ENCODE data around the gene MIEN1.

DNA sequence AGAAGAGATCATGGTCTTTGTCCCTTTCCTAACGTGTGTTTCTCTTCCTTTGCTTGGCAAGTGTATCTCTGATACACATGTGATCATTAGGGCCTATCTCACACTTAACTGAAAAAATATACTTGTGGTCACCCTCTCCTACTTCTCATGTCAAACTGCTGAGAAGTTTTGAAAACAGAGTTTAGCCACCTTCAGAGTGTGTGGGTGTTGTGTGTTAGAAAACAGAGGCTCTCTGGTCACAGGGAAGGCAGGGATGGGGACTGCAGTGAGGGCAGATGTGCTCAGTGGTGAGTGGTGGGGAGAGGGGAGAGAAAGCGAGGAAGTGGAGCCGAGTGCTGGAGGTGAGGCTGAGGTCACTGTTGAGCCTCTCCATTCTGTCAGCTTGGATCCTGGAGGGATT lies 36.8 kb upstream of the MIEN1 start:
- TF ChIP-seq GATA3 (IDR thresholded peaks at IDR 0.05; ENCODE audit: low read depth, low read length) (no peak), GATA2 (IDR thresholded peaks at IDR 0.05; ENCODE audit: low read depth, low read length) (no peak)
